ENCODE results near the gene TLNRD1.
"Not testable (repeated sequence)": the region's sequence is repeated elsewhere in the genome, so short reads cannot be mapped to it uniquely, and the experiment has no call there.

TLNRD1 gene

GRCh38 chr15:81000624-81001151 is at the start of gene TLNRD1:
Gene TLNRD1, plus strand, starts transcription at chr15:81000923. Its CDS starts 1,349 bp downstream, at chr15:81002272.
- peak within 1 kb of the TSS; percentile 83 for H3K4me3 Mint-ChIP-seq
- no peaks in the 10 kb centered on the region for H3K9me3 Mint-ChIP-seq
- H3K27me3 Mint-ChIP-seq = no peaks in the 10 kb centered on the region
- H3K4me1 Mint-ChIP-seq (ENCODE audit: low read depth) = peaks cover 40% of the 10 kb centered on the region
- H3K27ac Mint-ChIP-seq = peak within 1 kb of the TSS; percentile 95
- intact Hi-C loops (cut with micrococcal nuclease) = loop anchor here (1.0 to 5.0 kb wide), 5 partner anchors 10 to 267 kb away; no protein-coding TSS in a partner anchor
- H3K36me3 Mint-ChIP-seq (ENCODE audit: low read depth) = peaks cover 44% of the 10 kb centered on the region

- Mint-ChIP-seq H3K9me3 (no peaks in the 10 kb centered on the region), H3K36me3 (ENCODE audit: low read depth) (peaks cover 64% of the 10 kb centered on the region), H3K27me3 (no peaks in the 10 kb centered on the region), H3K4me1 (ENCODE audit: low read depth) (peaks cover 18% of the 10 kb centered on the region), H3K27ac (no peak overlapping the region), H3K4me3 (no peak overlapping the region)
- intact Hi-C loops (cut with micrococcal nuclease) = no loop called here
Measured at GRCh38 chr15:80951941-80952340, 48.8 kb upstream of the TLNRD1 start.

- intact Hi-C loops (cut with micrococcal nuclease) = no loop called here
- peaks cover 26% of the 10 kb centered on the region for H3K4me1 Mint-ChIP-seq (ENCODE audit: low read depth)
- H3K27me3 Mint-ChIP-seq = no peaks in the 10 kb centered on the region
- no peak overlapping the region for H3K4me3 Mint-ChIP-seq
- peaks cover 50% of the 10 kb centered on the region for H3K36me3 Mint-ChIP-seq (ENCODE audit: low read depth)
- H3K27ac Mint-ChIP-seq = no peak overlapping the region
- H3K9me3 Mint-ChIP-seq = no peaks in the 10 kb centered on the region
Measured at GRCh38 chr15:80953001-80953952, 47.4 kb upstream of the TLNRD1 start.

GRCh38 chr15:80953953-80954778 is 46.6 kb upstream of the TLNRD1 start:
- Mint-ChIP-seq H3K9me3 (no peaks in the 10 kb centered on the region), H3K27ac (no peak overlapping the region), H3K4me1 (ENCODE audit: low read depth) (peaks cover 26% of the 10 kb centered on the region), H3K27me3 (no peaks in the 10 kb centered on the region), H3K4me3 (no peak overlapping the region), H3K36me3 (ENCODE audit: low read depth) (peaks cover 49% of the 10 kb centered on the region)
- intact Hi-C loops (cut with micrococcal nuclease) = no loop called here

- intact Hi-C loops (cut with micrococcal nuclease); H3K27me3 Mint-ChIP-seq; H3K4me3 Mint-ChIP-seq; H3K27ac Mint-ChIP-seq; H3K9me3 Mint-ChIP-seq: not testable (repeated sequence)
- Mint-ChIP-seq H3K36me3 (ENCODE audit: low read depth) (peaks cover 48% of the 10 kb centered on the region), H3K4me1 (ENCODE audit: low read depth) (peaks cover 26% of the 10 kb centered on the region)
Measured at GRCh38 chr15:80955571-80956452, 44.9 kb upstream of the TLNRD1 start.

GRCh38 chr15:80957556-80957955 is 43.2 kb upstream of the TLNRD1 start:
- H3K27me3 Mint-ChIP-seq = no peaks in the 10 kb centered on the region
- intact Hi-C loops (cut with micrococcal nuclease) = no loop called here
- H3K9me3 Mint-ChIP-seq = no peaks in the 10 kb centered on the region
- H3K36me3 Mint-ChIP-seq (ENCODE audit: low read depth) = peaks cover 45% of the 10 kb centered on the region
- H3K27ac Mint-ChIP-seq = no peak overlapping the region
- H3K4me3 Mint-ChIP-seq = no peak overlapping the region
- peaks cover 30% of the 10 kb centered on the region for H3K4me1 Mint-ChIP-seq (ENCODE audit: low read depth)

GRCh38 chr15:80957976-80958375 is 42.7 kb upstream of the TLNRD1 start:
- Mint-ChIP-seq H3K36me3 (ENCODE audit: low read depth) (peaks cover 45% of the 10 kb centered on the region), H3K27ac (no peak overlapping the region), H3K4me1 (ENCODE audit: low read depth) (peaks cover 34% of the 10 kb centered on the region), H3K4me3 (no peak overlapping the region), H3K27me3 (no peaks in the 10 kb centered on the region), H3K9me3 (no peaks in the 10 kb centered on the region)
- intact Hi-C loops (cut with micrococcal nuclease) = no loop called here

- H3K27ac Mint-ChIP-seq = no peak overlapping the region
- H3K9me3 Mint-ChIP-seq = no peaks in the 10 kb centered on the region
- intact Hi-C loops (cut with micrococcal nuclease) = no loop called here
- H3K4me3 Mint-ChIP-seq = no peak overlapping the region
- H3K36me3 Mint-ChIP-seq (ENCODE audit: low read depth) = peaks cover 47% of the 10 kb centered on the region
- H3K27me3 Mint-ChIP-seq = no peaks in the 10 kb centered on the region
- peaks cover 34% of the 10 kb centered on the region for H3K4me1 Mint-ChIP-seq (ENCODE audit: low read depth)
Measured at GRCh38 chr15:80958818-80959495, 41.8 kb upstream of the TLNRD1 start.

- not testable (repeated sequence) for H3K4me3 Mint-ChIP-seq; H3K27ac Mint-ChIP-seq; H3K27me3 Mint-ChIP-seq; H3K4me1 Mint-ChIP-seq (ENCODE audit: low read depth); H3K9me3 Mint-ChIP-seq
- intact Hi-C loops (cut with micrococcal nuclease) = loop anchor here (5.0 to 10.0 kb wide), 2 partner anchors 191 to 398 kb away; partner anchors contain the start of gene CEMIP
- peaks cover 82% of the 10 kb centered on the region for H3K36me3 Mint-ChIP-seq (ENCODE audit: low read depth)
Measured at GRCh38 chr15:80965454-80965853, 35.3 kb upstream of the TLNRD1 start.

- H3K36me3 Mint-ChIP-seq (ENCODE audit: low read depth) = peaks cover 84% of the 10 kb centered on the region
- intact Hi-C loops (cut with micrococcal nuclease) = loop anchor here (5.0 to 10.0 kb wide), 2 partner anchors 192 to 399 kb away; partner anchors contain the start of gene CEMIP
- peaks cover 8% of the 10 kb centered on the region for H3K4me1 Mint-ChIP-seq (ENCODE audit: low read depth)
- H3K9me3 Mint-ChIP-seq = no peaks in the 10 kb centered on the region
- H3K4me3 Mint-ChIP-seq = no peak overlapping the region
- no peak overlapping the region for H3K27ac Mint-ChIP-seq
- no peaks in the 10 kb centered on the region for H3K27me3 Mint-ChIP-seq
Measured at GRCh38 chr15:80966431-80967197, 34.1 kb upstream of the TLNRD1 start.

GRCh38 chr15:80967451-80967850 is 33.3 kb upstream of the TLNRD1 start:
- no peaks in the 10 kb centered on the region for H3K9me3 Mint-ChIP-seq
- H3K27me3 Mint-ChIP-seq = no peaks in the 10 kb centered on the region
- intact Hi-C loops (cut with micrococcal nuclease) = loop anchor here (5.0 to 10.0 kb wide), 2 partner anchors 193 to 400 kb away; partner anchors contain the start of gene CEMIP
- no peak overlapping the region for H3K4me3 Mint-ChIP-seq
- no peak overlapping the region for H3K27ac Mint-ChIP-seq
- H3K4me1 Mint-ChIP-seq (ENCODE audit: low read depth) = peaks cover 5% of the 10 kb centered on the region
- H3K36me3 Mint-ChIP-seq (ENCODE audit: low read depth) = peaks cover 89% of the 10 kb centered on the region

GRCh38 chr15:80967991-80968510 is 32.7 kb upstream of the TLNRD1 start:
- Mint-ChIP-seq H3K27me3 (no peaks in the 10 kb centered on the region), H3K4me1 (ENCODE audit: low read depth) (no peaks in the 10 kb centered on the region), H3K27ac (no peak overlapping the region), H3K36me3 (ENCODE audit: low read depth) (peaks cover 89% of the 10 kb centered on the region), H3K9me3 (no peaks in the 10 kb centered on the region), H3K4me3 (no peak overlapping the region)
- intact Hi-C loops (cut with micrococcal nuclease) = loop anchor here (5.0 to 10.0 kb wide), 2 partner anchors 193 to 401 kb away; partner anchors contain the start of gene CEMIP
